Neuronal stem cell (in vitro differentiated cells): Measurements from ENCODE around the gene CREM.

Experiments used
- DNase-seq: peaks from one replicate; pipeline ENCODE4 v3.0.0-alpha.2; 2013; ENCODE audit warnings: low spot score
- H2AFZ ChIP-seq: one replicate; pipeline ENCODE4 v1.6.1; 2013; ENCODE audit warnings: mild to moderate bottlenecking, low read length, inconsistent platforms
- H2AK5ac ChIP-seq: 2 replicates; pipeline ENCODE4 v1.6.1; 2013; ENCODE audit warnings: low read depth, mild to moderate bottlenecking, inconsistent platforms, low read length, moderate library complexity, mixed read lengths
- H2BK120ac ChIP-seq: 2 replicates; pipeline ENCODE4 v1.6.1; 2013; ENCODE audit warnings: low read depth, mild to moderate bottlenecking, inconsistent platforms, low read length, moderate library complexity, mixed read lengths
- H2BK12ac ChIP-seq: one replicate; pipeline ENCODE4 v1.6.1; 2013; ENCODE audit warnings: low read length, inconsistent platforms
- H2BK15ac ChIP-seq: 2 replicates; pipeline ENCODE4 v1.6.1; 2013; ENCODE audit warnings: mild to moderate bottlenecking, low read length, inconsistent platforms, mixed read lengths
- H2BK5ac ChIP-seq: one replicate; pipeline ENCODE4 v1.6.1; 2013; ENCODE audit warnings: inconsistent platforms, mild to moderate bottlenecking, low read length, moderate library complexity
- H3K14ac ChIP-seq: one replicate; pipeline ENCODE4 v1.6.1; 2013; ENCODE audit warnings: low read length, inconsistent platforms
- H3K18ac ChIP-seq: 2 replicates; pipeline ENCODE4 v1.6.1; 2013; ENCODE audit warnings: low read length, inconsistent platforms
- H3K23ac ChIP-seq: 2 replicates; pipeline ENCODE4 v1.6.1; 2013; ENCODE audit warnings: low read depth, mild to moderate bottlenecking, mixed read lengths, low read length, inconsistent platforms; ENCODE audit not compliant: poor library complexity
- H3K27ac ChIP-seq: replicated peaks from 3 replicates; pipeline ENCODE4 v1.5.1; 2013; ENCODE audit warnings: low read length, inconsistent platforms
- H3K27me3 ChIP-seq, 3 experiments: 2 replicates each; pipeline ENCODE4 v1.6.1; 2013; ENCODE audit warnings: low read length in 3 of 3, mild to moderate bottlenecking in 2 of 3, inconsistent platforms in 1 of 3, low read depth in 1 of 3, mixed read lengths in 1 of 3, moderate library complexity in 1 of 3; ENCODE audit not compliant: control insufficient read depth in 3 of 3, insufficient read depth in 3 of 3
- H3K36me3 ChIP-seq, 2 donors: replicated peaks in 1 of 2; 2 replicates each; pipeline ENCODE4 v1.6.1; 2013; ENCODE audit warnings: low read length in 2 of 2; ENCODE audit not compliant: control insufficient read depth in 2 of 2, insufficient read depth in 2 of 2
- H3K4ac ChIP-seq: 2 replicates; pipeline ENCODE4 v1.6.1; 2013; ENCODE audit warnings: inconsistent platforms, mild to moderate bottlenecking, low read length, moderate library complexity
- H3K4me1 ChIP-seq, 2 donors: 1 replicate in 1 of 2; 2 replicates in 1 of 2; pipeline ENCODE4 v1.6.1; 2013; ENCODE audit warnings: low read length in 2 of 2, low read depth in 1 of 2; ENCODE audit not compliant: control insufficient read depth in 2 of 2, insufficient read depth in 1 of 2
- H3K4me2 ChIP-seq: one replicate; pipeline ENCODE4 v1.6.1; 2013; ENCODE audit warnings: mild to moderate bottlenecking, low read length, inconsistent platforms; ENCODE audit not compliant: insufficient read depth, poor library complexity, severe bottlenecking
- H3K4me3 ChIP-seq, 2 donors: 2 replicates each; pipeline ENCODE4 v1.5.1; 2013; ENCODE audit warnings: low read length in 2 of 2, mild to moderate bottlenecking in 2 of 2, inconsistent platforms in 1 of 2, moderate library complexity in 1 of 2
- H3K79me1 ChIP-seq: one replicate; pipeline ENCODE4 v1.6.1; 2013; ENCODE audit warnings: low read depth, mild to moderate bottlenecking, inconsistent platforms, low read length, moderate library complexity
- H3K9ac ChIP-seq: one replicate; pipeline ENCODE4 v1.6.1; 2013; ENCODE audit warnings: mild to moderate bottlenecking, low read depth, low read length, inconsistent platforms; ENCODE audit not compliant: poor library complexity
- H3K9me3 ChIP-seq, 2 donors: replicated peaks in 1 of 2; 2 replicates each; pipeline versions ENCODE3 to v1.6.1; 2013; ENCODE audit warnings: low read length in 2 of 2, mild to moderate bottlenecking in 2 of 2, inconsistent platforms in 1 of 2, low read depth in 1 of 2, mixed read lengths in 1 of 2, moderate library complexity in 1 of 2; ENCODE audit not compliant: control insufficient read depth in 2 of 2, insufficient read depth in 1 of 2
- H4K8ac ChIP-seq: one replicate; pipeline ENCODE4 v1.6.1; 2013; ENCODE audit warnings: low read depth, mild to moderate bottlenecking, inconsistent platforms, low read length, moderate library complexity
- H4K91ac ChIP-seq: one replicate; pipeline ENCODE4 v1.6.1; 2013; ENCODE audit warnings: low read length, low read depth, mild to moderate bottlenecking, inconsistent platforms; ENCODE audit not compliant: poor library complexity
- WGBS, 2 donors: extraction: QIAGEN DNeasy Blood & Tissue Kit; methylation state at CpG; one replicate each; pipeline ENCODE4 v1.1.7; 2013; ENCODE audit warnings: missing lambda C conversion rate in 2 of 2, mixed read lengths in 1 of 2; ENCODE audit not compliant: insufficient read length in 2 of 2, insufficient replicate concordance in 1 of 2; ENCODE audit errors: extremely low coverage in 2 of 2; 5-methylcytosine and 5-hydroxymethylcytosine counted together

The CREM gene

DNA sequence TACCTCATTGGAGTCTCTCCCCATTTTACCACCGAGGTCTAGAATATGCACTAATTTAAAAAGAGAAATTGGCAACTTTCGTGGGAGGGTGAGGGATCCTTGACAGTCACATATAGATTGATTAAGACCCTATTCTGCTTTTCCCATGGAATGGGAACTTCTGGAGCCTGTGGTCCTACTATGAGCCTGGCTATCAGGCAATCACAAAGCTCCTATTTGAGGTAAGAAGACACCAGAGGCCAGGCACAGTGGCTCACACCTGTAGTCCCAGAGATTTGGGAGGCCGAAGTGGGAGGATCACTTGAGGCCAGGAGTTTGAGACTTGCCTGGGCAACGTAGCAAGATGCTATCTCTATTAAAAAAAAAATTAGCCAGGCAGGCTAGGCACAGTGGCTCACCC, 105.0 kb downstream of the CREM start:
- Histone ChIP-seq H2BK120ac (no peak overlapping the region), H4K91ac (no peak overlapping the region), H3K23ac (no peak overlapping the region), H3K4me2 (no peak overlapping the region), H3K4ac (no peak overlapping the region), H3K4me1 (peaks cover 0 to 2% of the 10 kb centered on the region in 2 donors), H3K36me3 (no peaks in the 10 kb centered on the region), H3K18ac (no peak overlapping the region), H3K79me1 (no peaks in the 10 kb centered on the region), H2AK5ac (no peak overlapping the region), H3K4me3 (no peak overlapping the region), H2BK5ac (no peak overlapping the region), H2BK15ac (no peak overlapping the region), H4K8ac (no peak overlapping the region), H3K14ac (no peak overlapping the region), H2BK12ac (no peak overlapping the region), H3K27me3 (no peaks in the 10 kb centered on the region), H3K9me3 (no peaks in the 10 kb centered on the region), H3K27ac (no peak overlapping the region), H2AFZ (no peak overlapping the region), H3K9ac (no peak overlapping the region)
- no CpG with 5 or more reads among the region's 4 CpGs for WGBS, 2 donors
- no peak for DNase-seq

- H2BK5ac ChIP-seq: no peak overlapping the region
- no peak overlapping the region for H2AFZ ChIP-seq
- no peak overlapping the region for H4K8ac ChIP-seq
- no peak overlapping the region for H2BK12ac ChIP-seq
- H3K4ac ChIP-seq: no peak overlapping the region
- H4K91ac ChIP-seq: no peak overlapping the region
- DNase-seq: no peak
- H3K14ac ChIP-seq: no peak overlapping the region
- no peak overlapping the region for H3K4me3 ChIP-seq
- no peak overlapping the region for H3K4me2 ChIP-seq
- no peaks in the 10 kb centered on the region for H3K9me3 ChIP-seq
- H3K79me1 ChIP-seq: no peaks in the 10 kb centered on the region
- WGBS, 2 donors: no CpG with 5 or more reads among the region's 3 CpGs
- H2BK15ac ChIP-seq: no peak overlapping the region
- no peak overlapping the region for H3K23ac ChIP-seq
- no peaks in the 10 kb centered on the region for H3K36me3 ChIP-seq
- H3K4me1 ChIP-seq: peaks cover 3% of the 10 kb centered on the region in 2 donors
- H3K27me3 ChIP-seq: no peaks in the 10 kb centered on the region
- no peak overlapping the region for H3K27ac ChIP-seq
- no peak overlapping the region for H2AK5ac ChIP-seq
- H3K9ac ChIP-seq: no peak overlapping the region
- no peak overlapping the region for H2BK120ac ChIP-seq
- no peak overlapping the region for H3K18ac ChIP-seq
These were observed 105.9 kb downstream of the CREM start for GRCh38 chr10:35232527-35232926.

- Histone ChIP-seq H2BK15ac (no peak overlapping the region), H3K4me3 (no peak overlapping the region), H3K9ac (no peak overlapping the region), H2BK12ac (no peak overlapping the region), H3K4me2 (no peak overlapping the region), H2BK120ac (no peak overlapping the region), H3K23ac (no peak overlapping the region), H2BK5ac (no peak overlapping the region), H3K18ac (no peak overlapping the region), H3K4ac (no peak overlapping the region), H2AK5ac (no peak overlapping the region), H3K9me3 (no peaks in the 10 kb centered on the region), H3K79me1 (no peaks in the 10 kb centered on the region), H3K4me1 (peaks cover 3 to 4% of the 10 kb centered on the region in 2 donors), H3K36me3 (no peaks in the 10 kb centered on the region), H4K91ac (no peak overlapping the region), H3K27ac (no peak overlapping the region), H3K27me3 (no peaks in the 10 kb centered on the region), H2AFZ (no peak overlapping the region), H4K8ac (no peak overlapping the region), H3K14ac (no peak overlapping the region)
- no peak for DNase-seq
- whole genome bisulfite sequencing, 2 donors: no CpG with 5 or more reads among the region's 8 CpGs
These were observed 107.4 kb downstream of the CREM start for GRCh38 chr10:35234073-35234472.

DNA sequence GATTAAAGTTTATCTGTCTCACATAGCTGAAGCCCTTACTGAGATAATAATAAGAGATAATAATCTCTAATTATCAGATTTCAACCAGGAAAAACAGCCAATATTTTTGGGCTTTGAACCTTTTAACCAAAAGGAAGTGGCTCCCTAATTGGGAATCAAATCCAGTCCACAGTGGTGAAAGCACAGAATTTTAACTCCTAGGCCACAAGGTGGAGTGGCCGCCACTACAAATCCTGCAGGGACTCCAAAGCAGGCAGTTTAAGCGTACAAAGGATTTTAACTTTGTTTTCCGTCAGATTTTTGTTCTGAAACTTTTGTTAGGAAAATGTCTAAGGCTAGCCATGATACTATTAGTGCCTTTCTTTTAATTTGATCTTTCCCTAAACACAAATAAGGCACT, 110.1 kb downstream of the CREM start:
- H3K9ac ChIP-seq: no peak overlapping the region
- H3K36me3 ChIP-seq: no peaks in the 10 kb centered on the region
- no peaks in the 10 kb centered on the region for H3K9me3 ChIP-seq
- H2AFZ ChIP-seq: peak overlapping the region; percentile 88
- H3K79me1 ChIP-seq: no peaks in the 10 kb centered on the region
- peaks cover 3% of the 10 kb centered on the region in 2 donors for H3K4me1 ChIP-seq
- no peak overlapping the region for H3K4me3 ChIP-seq
- no peak overlapping the region for H3K23ac ChIP-seq
- DNase-seq: no peak
- no peak overlapping the region for H2BK12ac ChIP-seq
- H2BK5ac ChIP-seq: no peak overlapping the region
- no peak overlapping the region for H4K8ac ChIP-seq
- H3K4ac ChIP-seq: no peak overlapping the region
- H3K14ac ChIP-seq: no peak overlapping the region
- H2BK15ac ChIP-seq: no peak overlapping the region
- WGBS, 2 donors: no CpG with 5 or more reads among the region's 3 CpGs
- H3K27ac ChIP-seq: no peak overlapping the region
- no peak overlapping the region for H2BK120ac ChIP-seq
- H4K91ac ChIP-seq: no peak overlapping the region
- H3K27me3 ChIP-seq: no peaks in the 10 kb centered on the region
- H3K4me2 ChIP-seq: no peak overlapping the region
- no peak overlapping the region for H2AK5ac ChIP-seq
- H3K18ac ChIP-seq: no peak overlapping the region
